ENCODE data around the gene OS9.
A peak's percentile ranks its signal among the peaks of the same experiment; 100 is the strongest.

Gene OS9

DNA sequence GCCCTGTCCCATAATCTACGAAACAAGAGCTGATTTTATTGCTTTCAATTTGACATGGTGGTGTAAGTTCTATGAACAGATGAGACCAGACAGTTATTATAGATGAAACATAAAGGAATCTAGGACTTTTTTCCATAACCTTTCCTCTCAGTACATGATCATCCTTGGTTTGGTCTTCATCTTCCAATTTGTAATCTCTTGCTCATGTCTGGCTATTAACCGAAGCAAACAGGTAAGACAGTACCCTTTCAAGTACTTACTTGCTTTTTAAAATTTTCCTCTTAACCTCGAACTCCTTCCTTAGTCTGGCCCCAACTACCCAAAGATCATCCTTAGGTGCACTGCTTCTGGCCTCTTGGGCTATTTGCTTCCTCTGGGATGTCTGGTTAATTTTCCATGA, 52.1 kb downstream of the OS9 start:
- Histone ChIP-seq H3K4me1 (ENCODE audit: control insufficient read depth, insufficient read depth, low read length) (0 out of 2 replicates have a peak, but pooled peaks cover 2% of the 10 kb centered on the region), H3K9me3 (ENCODE audit: control insufficient read depth, insufficient read depth, low read depth, low read length) (no peaks in the 10 kb centered on the region), H3K4me3 (ENCODE audit: low read depth, low read length) (peak overlapping the region; percentile 69), H3K36me3 (ENCODE audit: control insufficient read depth in 2 of 2, insufficient read depth in 1 of 2, low read length in 2 of 2) (peaks cover 17 to 52% of the 10 kb centered on the region in 2 experiments), H3K27ac (ENCODE audit: extremely low read depth, low read depth, low read length) (no peak overlapping the region)
- ChIA-PET POLR2A (interaction anchor here (0.6 to 2.4 kb wide), 4 partner anchors 13 to 37 kb away, joined by 3 to 10 read pairs (median 8); partner anchors contain the start of genes EEF1AKMT3, METTL1 and TSFM), CTCF (no interaction called here)
- TF ChIP-seq ZBTB17 (tag by site-specific recombination; IDR thresholded peaks at IDR 0.05) (peak; percentile 76), ZNF529 (tag by site-specific recombination; IDR thresholded peaks at IDR 0.05; ENCODE audit: insufficient replicate concordance) (no peak)

GRCh38 chr12:57749061-57749460, 55.1 kb downstream of the OS9 start:
- H3K4me3 ChIP-seq (ENCODE audit: low read depth, low read length) = no peak overlapping the region
- POLR2A ChIA-PET = interaction anchor here (0.5 to 0.7 kb wide), 2 partner anchors 20 to 23 kb away, joined by 3 to 4 read pairs; partner anchors contain the start of genes EEF1AKMT3 and METTL1
- no peak overlapping the region for H3K27ac ChIP-seq (ENCODE audit: extremely low read depth, low read depth, low read length)
- H3K36me3 ChIP-seq (ENCODE audit: control insufficient read depth in 2 of 2, insufficient read depth in 1 of 2, low read length in 2 of 2) = peaks cover 17 to 57% of the 10 kb centered on the region in 2 experiments
- CTCF ChIA-PET = no interaction called here
- peaks cover 13% of the 10 kb centered on the region for H3K4me1 ChIP-seq (ENCODE audit: control insufficient read depth, insufficient read depth, low read length)
- no peaks in the 10 kb centered on the region for H3K9me3 ChIP-seq (ENCODE audit: control insufficient read depth, insufficient read depth, low read depth, low read length)
- TF ChIP-seq ZNF768 (tag by site-specific recombination; IDR thresholded peaks at IDR 0.05) = no peak

- H3K9me3 ChIP-seq (ENCODE audit: control insufficient read depth, insufficient read depth, low read depth, low read length) = no peaks in the 10 kb centered on the region
- TF ChIP-seq ATF2 (tag by site-specific recombination; IDR thresholded peaks at IDR 0.05; ENCODE audit: low read depth) = no peak
- no peak for TF ChIP-seq ZNF658 (tag by site-specific recombination; IDR thresholded peaks at IDR 0.05)
- TF ChIP-seq ZNF155 (tag by site-specific recombination; IDR thresholded peaks at IDR 0.05) = no peak
- no peak for TF ChIP-seq ZFHX2 (tag by site-specific recombination; conservative IDR thresholded peaks at IDR 0.05)
- no peak for TF ChIP-seq MZF1 (tag by site-specific recombination; IDR thresholded peaks at IDR 0.05; ENCODE audit: borderline replicate concordance)
- no peak for TF ChIP-seq ZNF560 (tag by site-specific recombination; IDR thresholded peaks at IDR 0.05; ENCODE audit: borderline replicate concordance)
- no peak for TF ChIP-seq ZNF175 (tag by site-specific recombination; IDR thresholded peaks at IDR 0.05)
- TF ChIP-seq, protein P1, sequence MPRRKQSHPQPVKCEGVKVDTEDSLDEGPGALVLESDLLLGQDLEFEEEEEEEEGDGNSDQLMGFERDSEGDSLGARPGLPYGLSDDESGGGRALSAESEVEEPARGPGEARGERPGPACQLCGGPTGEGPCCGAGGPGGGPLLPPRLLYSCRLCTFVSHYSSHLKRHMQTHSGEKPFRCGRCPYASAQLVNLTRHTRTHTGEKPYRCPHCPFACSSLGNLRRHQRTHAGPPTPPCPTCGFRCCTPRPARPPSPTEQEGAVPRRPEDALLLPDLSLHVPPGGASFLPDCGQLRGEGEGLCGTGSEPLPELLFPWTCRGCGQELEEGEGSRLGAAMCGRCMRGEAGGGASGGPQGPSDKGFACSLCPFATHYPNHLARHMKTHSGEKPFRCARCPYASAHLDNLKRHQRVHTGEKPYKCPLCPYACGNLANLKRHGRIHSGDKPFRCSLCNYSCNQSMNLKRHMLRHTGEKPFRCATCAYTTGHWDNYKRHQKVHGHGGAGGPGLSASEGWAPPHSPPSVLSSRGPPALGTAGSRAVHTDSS (tag by site-specific recombination; IDR thresholded peaks at IDR 0.05) = no peak
- peaks cover 16% of the 10 kb centered on the region for H3K4me1 ChIP-seq (ENCODE audit: control insufficient read depth, insufficient read depth, low read length)
- POLR2A ChIA-PET = no interaction called here
- peak overlapping the region; percentile 83 for H3K4me3 ChIP-seq (ENCODE audit: low read depth, low read length)
- H3K27ac ChIP-seq (ENCODE audit: extremely low read depth, low read depth, low read length) = peak overlapping the region; percentile 84
- CTCF ChIA-PET = interaction anchor here (1.1 to 1.8 kb wide), 3 partner anchors 9 to 167 kb away, joined by 3 to 6 read pairs (median 4); no protein-coding TSS in a partner anchor
- H3K36me3 ChIP-seq (ENCODE audit: control insufficient read depth in 2 of 2, insufficient read depth in 1 of 2, low read length in 2 of 2) = peaks cover 17 to 56% of the 10 kb centered on the region in 2 experiments
These were observed 56.9 kb downstream of the OS9 start for GRCh38 chr12:57750561-57751431.

- TF ChIP-seq BCL11A (tag by site-specific recombination; IDR thresholded peaks at IDR 0.05; ENCODE audit: low read depth) (no peak), PRDM10 (tag by site-specific recombination; IDR thresholded peaks at IDR 0.05) (0 out of 2 replicates have a peak, but pooled peaks have one; percentile 26), CTCF (tag by site-specific recombination; IDR thresholded peaks at IDR 0.05) (peak; percentile 4; the same call in 1 of the 2 replicates)
- ChIA-PET POLR2A (interaction anchor here (0.7 to 1.2 kb wide), 4 partner anchors 15 to 293 kb away, joined by 3 to 4 read pairs (median 4); partner anchors contain the start of genes DDIT3 and TSFM), CTCF (interaction anchor here (0.6 to 1.8 kb wide), 2 partner anchors 15 to 25 kb away, joined by 3 to 6 read pairs; no protein-coding TSS in a partner anchor)
- H3K9me3 ChIP-seq (ENCODE audit: control insufficient read depth, insufficient read depth, low read depth, low read length) = no peaks in the 10 kb centered on the region
- peaks cover 17 to 50% of the 10 kb centered on the region in 2 experiments for H3K36me3 ChIP-seq (ENCODE audit: control insufficient read depth in 2 of 2, insufficient read depth in 1 of 2, low read length in 2 of 2)
- H3K4me3 ChIP-seq (ENCODE audit: low read depth, low read length) = peak overlapping the region; percentile 83
- peaks cover 16% of the 10 kb centered on the region for H3K4me1 ChIP-seq (ENCODE audit: control insufficient read depth, insufficient read depth, low read length)
- H3K27ac ChIP-seq (ENCODE audit: extremely low read depth, low read depth, low read length) = peak overlapping the region; percentile 84
These were observed 57.5 kb downstream of the OS9 start for GRCh38 chr12:57751432-57751787.

Measured in HEK293 (cell line).